ENCODE data around the gene DUSP1. TPM values are rescaled to one million over a fixed set of nuclear protein-coding genes. Genes with fewer than 3 reads are reported as not detected.

The DUSP1 gene
- total and polyA plus RNA-seq, 2 donors (not counting 3 experiments of a cell fraction or from before 2014, with no cell fraction given) = 36.1 to 196 TPM

GRCh38 chr5:172786736-172787462, 15.9 kb upstream of the DUSP1 start:
- Histone ChIP-seq H2AFZ (ENCODE audit: low read depth, low read length) (no peak overlapping the region), H3K27me3 (ENCODE audit: control insufficient read depth in 2 of 2, insufficient read depth in 2 of 2, low read length in 2 of 2) (no peaks in the 10 kb centered on the region), H3K36me3 (ENCODE audit: control insufficient read depth in 2 of 2, extremely low read depth in 1 of 2, insufficient read depth in 2 of 2, low read length in 2 of 2) (no peaks in the 10 kb centered on the region), H3K4me2 (ENCODE audit: insufficient read depth, low read length) (no peak overlapping the region), H4K20me1 (replicated peaks; ENCODE audit: control insufficient read depth, extremely low read depth, insufficient read depth, low read length) (no peaks in the 10 kb centered on the region), H3K27ac (ENCODE audit: insufficient read depth, low read depth, low read length) (no peak overlapping the region), H3K79me2 (ENCODE audit: control insufficient read depth, insufficient read depth, low read length) (no peaks in the 10 kb centered on the region), H3K4me3 (replicated peaks in 1 of 3; ENCODE audit: insufficient read depth in 1 of 3, low read depth in 1 of 3, low read length in 3 of 3) (no peak overlapping the region), H3K9ac (replicated peaks; ENCODE audit: extremely low read depth, insufficient read depth, low read length) (no peak overlapping the region), H3K4me1 (ENCODE audit: control insufficient read depth, extremely low read depth, insufficient read depth, low read length) (peaks cover 21% of the 10 kb centered on the region), H3K9me3 (replicated peaks; ENCODE audit: control insufficient read depth, insufficient read depth, low read length) (no peaks in the 10 kb centered on the region), H3K9me1 (replicated peaks; ENCODE audit: control insufficient read depth, extremely low read depth, insufficient read depth, low read length) (no peaks in the 10 kb centered on the region)
- dilution Hi-C loops (cut with MboI; ENCODE audit: extremely low pct_ligation_motif_present, low sequenced_read_pairs) = no loop called here
- TF ChIP-seq, protein P1, sequence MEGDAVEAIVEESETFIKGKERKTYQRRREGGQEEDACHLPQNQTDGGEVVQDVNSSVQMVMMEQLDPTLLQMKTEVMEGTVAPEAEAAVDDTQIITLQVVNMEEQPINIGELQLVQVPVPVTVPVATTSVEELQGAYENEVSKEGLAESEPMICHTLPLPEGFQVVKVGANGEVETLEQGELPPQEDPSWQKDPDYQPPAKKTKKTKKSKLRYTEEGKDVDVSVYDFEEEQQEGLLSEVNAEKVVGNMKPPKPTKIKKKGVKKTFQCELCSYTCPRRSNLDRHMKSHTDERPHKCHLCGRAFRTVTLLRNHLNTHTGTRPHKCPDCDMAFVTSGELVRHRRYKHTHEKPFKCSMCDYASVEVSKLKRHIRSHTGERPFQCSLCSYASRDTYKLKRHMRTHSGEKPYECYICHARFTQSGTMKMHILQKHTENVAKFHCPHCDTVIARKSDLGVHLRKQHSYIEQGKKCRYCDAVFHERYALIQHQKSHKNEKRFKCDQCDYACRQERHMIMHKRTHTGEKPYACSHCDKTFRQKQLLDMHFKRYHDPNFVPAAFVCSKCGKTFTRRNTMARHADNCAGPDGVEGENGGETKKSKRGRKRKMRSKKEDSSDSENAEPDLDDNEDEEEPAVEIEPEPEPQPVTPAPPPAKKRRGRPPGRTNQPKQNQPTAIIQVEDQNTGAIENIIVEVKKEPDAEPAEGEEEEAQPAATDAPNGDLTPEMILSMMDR (IDR thresholded peaks at IDR 0.05; ENCODE audit: extremely low read depth in 1 of 2, insufficient read depth in 1 of 2, low read depth in 1 of 2, low read length in 2 of 2) = no peak
- TF ChIP-seq FOS (IDR thresholded peaks at IDR 0.05; ENCODE audit: borderline replicate concordance, insufficient read depth, low read length) (no peak), MYC (IDR thresholded peaks at IDR 0.05; ENCODE audit: low read depth, low read length) (no peak), JUN (IDR thresholded peaks at IDR 0.05; ENCODE audit: borderline replicate concordance, insufficient read depth, insufficient read length, low read depth) (no peak), POLR2A (IDR thresholded peaks at IDR 0.05; ENCODE audit: low read depth, low read length) (no peak), EZH2 (IDR thresholded peaks at IDR 0.05; ENCODE audit: borderline replicate concordance, low read depth, low read length, severe bottlenecking) (no peak), GATA2 (IDR thresholded peaks at IDR 0.05; ENCODE audit: insufficient read depth, insufficient read length, low read depth, low read length) (no peak)
- intact Hi-C loops (cut with micrococcal nuclease) = no loop called here
- ChIA-PET CTCF (interaction anchor here (0.9 kb wide), 1 partner anchor 15 kb away, joined by 5 read pairs; no protein-coding TSS in a partner anchor), POLR2A (no interaction called here)
- no peak for FAIRE-seq
- no peak for DNase-seq (ENCODE audit: low read depth, low spot score)
- no TSS peak for BruUV-seq (replicated peaks)
